Neural cell (in vitro differentiated cells): ENCODE measurements around the gene MVD. TPM values are rescaled to one million over a fixed set of nuclear protein-coding genes. Genes with fewer than 3 reads are reported as not detected.

Source experiments
- H2AFZ ChIP-seq: fragments of 200-600, 300-800 bp; sonication (generic), shearing (Covaris generic); 2 replicates; pipeline ENCODE4 v1.6.0; 2014; ENCODE audit warnings: low read depth, mild to moderate bottlenecking, antibody characterized with exemption, low read length, moderate library complexity
- H3F3A ChIP-seq: fragments of 200-600 bp; shearing (Covaris generic); 2 replicates; pipeline ENCODE4 v1.6.1; 2016; ENCODE audit warnings: mild to moderate bottlenecking, moderate library complexity, mixed read lengths, antibody characterized with exemption, low read length; ENCODE audit not compliant: insufficient read depth, poor library complexity, severe bottlenecking
- H3K27ac ChIP-seq: fragments of 200-600, 300-800 bp; sonication (generic), shearing (Covaris generic); 2 replicates; pipeline ENCODE4 v1.5.1; 2014; ENCODE audit warnings: mild to moderate bottlenecking, low read length, moderate library complexity
- H3K27me3 ChIP-seq: fragments of 300-800, 200-600 bp; sonication (generic), shearing (Covaris generic); 2 replicates; pipeline ENCODE4 v1.6.0; 2014; ENCODE audit warnings: mild to moderate bottlenecking, low read depth, low read length, moderate library complexity; ENCODE audit not compliant: insufficient read depth
- H3K36me3 ChIP-seq: fragments of 300-800, 200-600 bp; sonication (generic), shearing (Covaris generic); 2 replicates; pipeline ENCODE4 v1.5.1; 2014; ENCODE audit warnings: mild to moderate bottlenecking, antibody characterized with exemption, low read length, moderate library complexity; ENCODE audit not compliant: insufficient read depth
- H3K4me2 ChIP-seq: fragments of 300-800, 200-600 bp; sonication (generic), shearing (Covaris generic); 2 replicates; pipeline ENCODE4 v1.6.0; 2014; ENCODE audit warnings: mild to moderate bottlenecking, low read length
- H3K4me3 ChIP-seq: fragments of 300-800, 200-600 bp; sonication (generic), shearing (Covaris generic); 2 replicates; pipeline ENCODE4 v1.5.1; 2014; ENCODE audit warnings: mild to moderate bottlenecking, low read length, moderate library complexity
- H3K79me2 ChIP-seq: fragments of 200-600 bp; shearing (Covaris generic); replicated peaks from 2 replicates; pipeline ENCODE4 v1.6.0; 2014; ENCODE audit warnings: mild to moderate bottlenecking, low read length, moderate library complexity; ENCODE audit not compliant: insufficient read depth
- H3K9ac ChIP-seq: fragments of 300-800, 200-600 bp; sonication (generic), shearing (Covaris generic); 2 replicates; pipeline ENCODE4 v1.6.1; 2016; ENCODE audit warnings: mild to moderate bottlenecking, low read length, mixed read lengths
- H3K9me2 ChIP-seq: fragments of 200-600 bp; shearing (Covaris generic); 2 replicates; pipeline ENCODE4 v1.6.1; 2016; ENCODE audit warnings: mild to moderate bottlenecking, low read length, mixed read lengths; ENCODE audit not compliant: insufficient read depth
- H3K9me3 ChIP-seq: fragments of 200-600, 300-800 bp; sonication (generic), shearing (Covaris generic); 2 replicates; pipeline ENCODE4 v1.6.1; 2016; ENCODE audit warnings: mild to moderate bottlenecking, mixed run types, low read length, moderate library complexity, mixed read lengths
- H4K20me1 ChIP-seq: fragments of 200-600 bp; shearing (Covaris generic); 2 replicates; pipeline ENCODE4 v1.6.1; 2016; ENCODE audit warnings: mild to moderate bottlenecking, mixed run types; ENCODE audit not compliant: insufficient read depth
- EP300 ChIP-seq: fragments of 450-650 bp; conservative IDR thresholded peaks from 2 replicates; pipeline ENCODE4 v1.6.1; 2014; ENCODE audit warnings: antibody characterized with exemption, mild to moderate bottlenecking, moderate library complexity; ENCODE audit not compliant: poor library complexity, severe bottlenecking
- EZH2 ChIP-seq: fragments of 200-600, 300-800 bp; shearing (Covaris generic), sonication (generic); IDR thresholded peaks from 2 replicates; pipeline ENCODE4 v1.6.1; 2014; ENCODE audit warnings: antibody characterized with exemption, low read length, borderline replicate concordance, mild to moderate bottlenecking; ENCODE audit not compliant: insufficient read depth, poor library complexity, severe bottlenecking
- MXI1 ChIP-seq: fragments of 450-650 bp; conservative IDR thresholded peaks from 2 replicates; pipeline ENCODE4 v1.6.1; 2014; ENCODE audit warnings: antibody characterized with exemption, mild to moderate bottlenecking; ENCODE audit not compliant: poor library complexity, severe bottlenecking
- POLR2AphosphoS5 ChIP-seq: IDR thresholded peaks from 2 replicates; pipeline ENCODE4 v1.6.1; 2012
- RAD21 ChIP-seq: fragments of 450-650 bp; conservative IDR thresholded peaks from 2 replicates; pipeline ENCODE4 v1.6.1; 2014; ENCODE audit warnings: antibody characterized with exemption, mild to moderate bottlenecking, moderate library complexity
- SMC3 ChIP-seq: fragments of 450-650 bp; conservative IDR thresholded peaks from 2 replicates; pipeline ENCODE4 v1.6.1; 2014; ENCODE audit warnings: antibody characterized with exemption, mild to moderate bottlenecking, moderate library complexity; ENCODE audit not compliant: poor library complexity
- TAF1 ChIP-seq: IDR thresholded peaks from 2 replicates; pipeline ENCODE4 v1.6.1; 2012; ENCODE audit warnings: low read depth
- polyA plus RNA-seq: library from polyadenylated mRNA; depleted of rRNA; stranded (reverse); fragments of >200 nt; gene quantifications from 2 replicates; pipeline ENCODE4 v1.2.3, GENCODE V29; 2014
- TF ChIP-seq, protein P1 (sequence below): IDR thresholded peaks from 2 replicates; pipeline ENCODE4 v1.6.1; 2012; ENCODE audit warnings: borderline replicate concordance
- TF ChIP-seq, protein P2 (sequence below): fragments of 450-650 bp; IDR thresholded peaks from 2 replicates; pipeline ENCODE4 v1.5.1; 2014; ENCODE audit warnings: antibody characterized with exemption, mild to moderate bottlenecking, moderate library complexity; ENCODE audit not compliant: poor library complexity, severe bottlenecking

The MVD gene
- polyA plus RNA-seq, 1 donor from 2014 or later: 232 TPM

DNA sequence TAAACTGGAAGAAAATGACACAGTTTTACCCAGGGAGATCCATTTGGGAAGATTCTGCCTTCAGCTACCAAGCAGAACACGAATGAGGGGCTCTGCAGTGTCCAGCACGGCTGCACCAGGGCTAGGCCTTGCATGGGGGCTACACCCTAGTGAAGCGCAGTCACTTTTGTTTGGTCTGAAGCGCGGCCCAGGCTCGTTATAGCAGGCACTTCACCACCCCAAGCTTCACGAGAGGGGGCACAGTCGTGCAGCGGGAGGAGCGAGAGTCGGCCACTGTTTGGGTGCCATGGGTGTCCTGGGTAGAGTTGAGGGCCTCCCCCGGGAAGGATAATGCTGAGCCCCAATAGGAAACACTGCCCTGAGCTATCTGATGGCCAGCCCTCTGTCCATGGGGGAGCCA is 46.2 kb downstream of the MVD start:
- H4K20me1 ChIP-seq: no peaks in the 10 kb centered on the region
- no peak overlapping the region for H3K4me2 ChIP-seq
- H3K9ac ChIP-seq: no peak overlapping the region
- no peak overlapping the region for H2AFZ ChIP-seq
- H3F3A ChIP-seq: no peaks in the 10 kb centered on the region
- no peak overlapping the region for H3K27ac ChIP-seq
- H3K79me2 ChIP-seq: no peaks in the 10 kb centered on the region
- no peaks in the 10 kb centered on the region for H3K36me3 ChIP-seq
- no peak for TF ChIP-seq EZH2
- TF ChIP-seq, protein P1, sequence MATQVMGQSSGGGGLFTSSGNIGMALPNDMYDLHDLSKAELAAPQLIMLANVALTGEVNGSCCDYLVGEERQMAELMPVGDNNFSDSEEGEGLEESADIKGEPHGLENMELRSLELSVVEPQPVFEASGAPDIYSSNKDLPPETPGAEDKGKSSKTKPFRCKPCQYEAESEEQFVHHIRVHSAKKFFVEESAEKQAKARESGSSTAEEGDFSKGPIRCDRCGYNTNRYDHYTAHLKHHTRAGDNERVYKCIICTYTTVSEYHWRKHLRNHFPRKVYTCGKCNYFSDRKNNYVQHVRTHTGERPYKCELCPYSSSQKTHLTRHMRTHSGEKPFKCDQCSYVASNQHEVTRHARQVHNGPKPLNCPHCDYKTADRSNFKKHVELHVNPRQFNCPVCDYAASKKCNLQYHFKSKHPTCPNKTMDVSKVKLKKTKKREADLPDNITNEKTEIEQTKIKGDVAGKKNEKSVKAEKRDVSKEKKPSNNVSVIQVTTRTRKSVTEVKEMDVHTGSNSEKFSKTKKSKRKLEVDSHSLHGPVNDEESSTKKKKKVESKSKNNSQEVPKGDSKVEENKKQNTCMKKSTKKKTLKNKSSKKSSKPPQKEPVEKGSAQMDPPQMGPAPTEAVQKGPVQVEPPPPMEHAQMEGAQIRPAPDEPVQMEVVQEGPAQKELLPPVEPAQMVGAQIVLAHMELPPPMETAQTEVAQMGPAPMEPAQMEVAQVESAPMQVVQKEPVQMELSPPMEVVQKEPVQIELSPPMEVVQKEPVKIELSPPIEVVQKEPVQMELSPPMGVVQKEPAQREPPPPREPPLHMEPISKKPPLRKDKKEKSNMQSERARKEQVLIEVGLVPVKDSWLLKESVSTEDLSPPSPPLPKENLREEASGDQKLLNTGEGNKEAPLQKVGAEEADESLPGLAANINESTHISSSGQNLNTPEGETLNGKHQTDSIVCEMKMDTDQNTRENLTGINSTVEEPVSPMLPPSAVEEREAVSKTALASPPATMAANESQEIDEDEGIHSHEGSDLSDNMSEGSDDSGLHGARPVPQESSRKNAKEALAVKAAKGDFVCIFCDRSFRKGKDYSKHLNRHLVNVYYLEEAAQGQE: no peak
- TF ChIP-seq, protein P2, sequence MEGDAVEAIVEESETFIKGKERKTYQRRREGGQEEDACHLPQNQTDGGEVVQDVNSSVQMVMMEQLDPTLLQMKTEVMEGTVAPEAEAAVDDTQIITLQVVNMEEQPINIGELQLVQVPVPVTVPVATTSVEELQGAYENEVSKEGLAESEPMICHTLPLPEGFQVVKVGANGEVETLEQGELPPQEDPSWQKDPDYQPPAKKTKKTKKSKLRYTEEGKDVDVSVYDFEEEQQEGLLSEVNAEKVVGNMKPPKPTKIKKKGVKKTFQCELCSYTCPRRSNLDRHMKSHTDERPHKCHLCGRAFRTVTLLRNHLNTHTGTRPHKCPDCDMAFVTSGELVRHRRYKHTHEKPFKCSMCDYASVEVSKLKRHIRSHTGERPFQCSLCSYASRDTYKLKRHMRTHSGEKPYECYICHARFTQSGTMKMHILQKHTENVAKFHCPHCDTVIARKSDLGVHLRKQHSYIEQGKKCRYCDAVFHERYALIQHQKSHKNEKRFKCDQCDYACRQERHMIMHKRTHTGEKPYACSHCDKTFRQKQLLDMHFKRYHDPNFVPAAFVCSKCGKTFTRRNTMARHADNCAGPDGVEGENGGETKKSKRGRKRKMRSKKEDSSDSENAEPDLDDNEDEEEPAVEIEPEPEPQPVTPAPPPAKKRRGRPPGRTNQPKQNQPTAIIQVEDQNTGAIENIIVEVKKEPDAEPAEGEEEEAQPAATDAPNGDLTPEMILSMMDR: no peak
- TF ChIP-seq POLR2AphosphoS5: no peak
- TF ChIP-seq SMC3: no peak
- TF ChIP-seq MXI1: no peak
- TF ChIP-seq TAF1: no peak
- no peak for TF ChIP-seq EP300
- TF ChIP-seq RAD21: no peak
- no peaks in the 10 kb centered on the region for H3K27me3 ChIP-seq
- no peak overlapping the region for H3K4me3 ChIP-seq
- no peaks in the 10 kb centered on the region for H3K9me3 ChIP-seq
- no peaks in the 10 kb centered on the region for H3K9me2 ChIP-seq

DNA sequence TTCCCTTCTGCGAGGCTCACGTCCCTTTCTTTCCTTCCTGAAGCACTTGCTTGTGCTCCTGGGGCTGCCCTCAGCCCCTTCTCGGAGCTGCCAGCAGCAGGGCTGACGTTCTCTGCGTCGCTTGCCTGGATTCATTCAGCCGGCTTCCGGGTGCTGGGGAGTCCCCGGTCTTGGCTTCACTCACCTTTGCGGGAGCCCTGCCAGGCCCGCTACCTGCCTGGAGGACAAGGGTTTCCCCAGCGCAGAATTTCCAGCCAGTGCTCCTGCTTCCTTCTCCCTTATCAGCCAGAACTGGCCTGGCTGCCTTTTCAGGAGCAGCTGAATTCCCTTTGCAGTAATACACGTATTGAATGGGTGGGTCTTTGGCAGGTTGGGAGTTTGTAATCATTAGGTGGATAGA is 46.6 kb downstream of the MVD start:
- Histone ChIP-seq H3K4me2 (no peak overlapping the region), H3K9ac (no peak overlapping the region), H3K79me2 (no peaks in the 10 kb centered on the region), H3K27ac (no peak overlapping the region), H3K9me2 (no peaks in the 10 kb centered on the region), H3K9me3 (no peaks in the 10 kb centered on the region), H3K36me3 (no peaks in the 10 kb centered on the region), H4K20me1 (no peaks in the 10 kb centered on the region), H3K4me3 (no peak overlapping the region), H3K27me3 (no peaks in the 10 kb centered on the region), H2AFZ (no peak overlapping the region), H3F3A (no peaks in the 10 kb centered on the region)
- no peak for TF ChIP-seq EP300
- no peak for TF ChIP-seq EZH2
- TF ChIP-seq TAF1: no peak
- TF ChIP-seq, protein P2: no peak
- TF ChIP-seq RAD21: no peak
- TF ChIP-seq, protein P1: no peak
- no peak for TF ChIP-seq MXI1
- TF ChIP-seq SMC3: no peak
- no peak for TF ChIP-seq POLR2AphosphoS5
